ENCODE data around the gene VWA3B.
A peak's percentile ranks its signal among the peaks of the same experiment; 100 is the strongest.
"Not testable (repeated sequence)": the region's sequence is repeated elsewhere in the genome, so short reads cannot be mapped to it uniquely, and the experiment has no call there.

VWA3B gene

GRCh38 chr2:98308532-98308931 is 221.6 kb downstream of the VWA3B start:
- DNase-seq = no peak

- DNase-seq = no peak
Measured at GRCh38 chr2:98309580-98309979, 222.6 kb downstream of the VWA3B start.

- DNase-seq = no peak
Measured at GRCh38 chr2:98310010-98310409, 223.0 kb downstream of the VWA3B start.

GRCh38 chr2:98311090-98311489 is 224.1 kb downstream of the VWA3B start:
- no peak for DNase-seq

- DNase-seq = no peak
Measured at GRCh38 chr2:98311771-98312545, 225.0 kb downstream of the VWA3B start.

GRCh38 chr2:98313492-98314250 is 226.7 kb downstream of the VWA3B start:
- DNase-seq = no peak

- DNase-seq = no peak
Measured at GRCh38 chr2:98314251-98314650, 227.3 kb downstream of the VWA3B start.

- DNase-seq = no peak
Measured at GRCh38 chr2:98315957-98316356, 229.0 kb downstream of the VWA3B start.

GRCh38 chr2:98317214-98317613 is 230.2 kb downstream of the VWA3B start:
- no peak for DNase-seq

GRCh38 chr2:98320171-98320570 is 233.2 kb downstream of the VWA3B start:
- DNase-seq = not testable (repeated sequence)

- no peak for DNase-seq
Measured at GRCh38 chr2:98324181-98324580, 237.2 kb downstream of the VWA3B start.

- DNase-seq = no peak
Measured at GRCh38 chr2:98327776-98328175, 240.8 kb downstream of the VWA3B start.

- DNase-seq = no peak
Measured at GRCh38 chr2:98329549-98329948, 242.6 kb downstream of the VWA3B start.

- DNase-seq = no peak
Measured at GRCh38 chr2:98332989-98333388, 246.0 kb downstream of the VWA3B start.

GRCh38 chr2:98333922-98334321 is 247.0 kb downstream of the VWA3B start:
- no peak for DNase-seq

GRCh38 chr2:98334439-98335078 is 247.6 kb downstream of the VWA3B start:
- DNase-seq = peak; percentile 26

- no peak for DNase-seq
Measured at GRCh38 chr2:98335271-98335670, 248.3 kb downstream of the VWA3B start.

GRCh38 chr2:98341241-98341640 is 254.3 kb downstream of the VWA3B start:
- DNase-seq = no peak

- no peak for DNase-seq
Measured at GRCh38 chr2:98343285-98343684, 256.3 kb downstream of the VWA3B start.

- DNase-seq = no peak
Measured at GRCh38 chr2:98346311-98347236, 259.6 kb downstream of the VWA3B start, which contains the start of gene CNGA3. Gene CNGA3 (plus strand): TSS chr2:98346456. CDS start chr2:98369976, 23,520 bp downstream.

- no peak for DNase-seq
Measured at GRCh38 chr2:98347298-98348065, 260.5 kb downstream of the VWA3B start.

- peak; percentile 59 for DNase-seq
Measured at GRCh38 chr2:98348066-98348561, 261.1 kb downstream of the VWA3B start.

All from NCI-H524 treated with DMSO at 0.1 percent for 48 hours (cell line).